HG03039 (cell line): Measurements from ENCODE around the gene MTA2.
"Not testable (repeated sequence)": the region's sequence is repeated elsewhere in the genome, so short reads cannot be mapped to it uniquely, and the experiment has no call there.

Experiments used
- ATAC-seq: cut with Tn5 transposase; IDR thresholded peaks from one replicate; pipeline ENCODE4 v1.9.1; 2021; ENCODE audit warnings: mild to moderate bottlenecking, moderate library complexity; ENCODE audit not compliant: unreplicated experiment

The MTA2 gene

GRCh38 chr11:62570903-62571302, 30.8 kb downstream of the MTA2 start:
- ATAC-seq = not testable (repeated sequence)

- ATAC-seq = no peak
These were observed 32.1 kb downstream of the MTA2 start for GRCh38 chr11:62569611-62570010.

- ATAC-seq = no peak
These were observed 34.5 kb downstream of the MTA2 start for GRCh38 chr11:62567018-62567633.

DNA sequence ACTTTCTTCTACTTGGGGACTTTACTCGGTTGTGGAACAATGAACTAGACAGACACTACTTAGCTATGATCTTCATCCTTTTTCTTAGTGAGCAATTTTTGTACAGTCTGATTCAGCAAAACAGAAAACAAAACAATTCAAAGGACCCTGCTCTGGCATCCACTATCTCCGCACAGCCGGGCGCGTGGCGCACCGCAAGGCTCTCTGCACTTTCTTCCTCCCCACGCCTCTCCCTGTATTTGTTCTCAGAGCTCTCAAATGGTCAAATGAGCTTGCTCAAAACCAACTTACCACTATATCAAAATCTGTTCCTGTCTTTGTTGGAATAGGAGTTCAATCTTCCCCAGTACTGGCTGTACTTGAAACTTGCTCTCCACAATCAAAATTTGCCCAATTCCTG, 35.4 kb downstream of the MTA2 start:
- ATAC-seq = no peak

DNA sequence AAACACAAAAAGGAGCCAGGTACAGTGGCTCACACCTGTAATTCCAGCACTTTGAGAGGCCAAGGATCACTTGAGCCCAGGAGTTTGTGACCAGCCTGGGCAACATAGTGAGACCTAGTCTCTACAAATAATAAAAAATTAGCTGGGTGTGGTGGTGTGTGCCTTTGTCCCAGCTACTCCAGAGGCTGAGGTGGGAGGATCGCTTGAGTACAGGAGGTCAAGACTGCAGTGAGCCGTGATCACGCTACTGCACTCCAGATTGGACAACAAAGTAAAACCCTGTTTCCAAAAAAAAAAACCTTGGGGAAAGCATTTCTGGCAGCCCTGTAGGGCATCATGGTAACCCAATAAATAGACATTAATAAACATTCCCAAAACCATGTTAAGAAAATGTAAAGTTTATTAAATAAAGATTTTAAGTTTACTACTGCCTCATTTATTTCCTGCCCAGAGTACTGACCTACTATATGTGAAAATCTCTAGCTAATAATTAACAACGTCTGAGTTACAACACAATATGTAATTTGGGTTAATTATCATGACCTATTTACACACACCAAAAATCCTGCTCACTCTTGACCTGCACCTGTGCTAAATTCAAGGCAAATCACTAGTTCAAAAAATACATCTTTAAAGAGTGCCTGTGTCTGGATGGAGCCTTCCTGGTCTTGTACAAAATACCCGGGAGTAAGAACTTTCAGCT, 36.4 kb downstream of the MTA2 start:
- ATAC-seq = no peak

DNA sequence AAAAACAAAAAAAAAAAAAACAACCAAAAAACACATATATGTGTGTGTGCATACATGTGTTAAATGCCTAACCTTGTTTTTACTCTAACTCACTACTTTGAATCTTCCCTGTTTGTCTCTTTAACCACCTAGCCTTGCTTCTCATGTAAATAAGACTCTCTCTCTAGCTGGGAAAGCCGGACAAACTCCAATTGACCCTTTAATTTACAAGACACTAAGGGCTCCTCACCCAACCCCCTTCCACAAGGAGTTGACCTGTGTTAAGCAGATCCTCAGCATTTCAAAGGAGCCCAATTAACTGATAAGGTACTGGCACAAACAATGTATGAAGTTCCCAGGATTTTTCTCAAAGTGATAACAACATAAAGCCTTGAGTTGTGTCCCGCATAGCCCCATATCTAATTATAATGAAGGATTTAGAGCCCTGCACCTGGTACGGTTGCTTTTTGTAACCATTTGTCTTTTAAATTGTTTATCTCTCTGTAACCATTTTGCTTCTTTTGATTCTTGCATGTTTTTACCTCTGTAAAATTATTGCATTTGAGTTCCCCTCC, 39.9 kb downstream of the MTA2 start:
- ATAC-seq = not testable (repeated sequence)

GRCh38 chr11:62560566-62561103, 41.0 kb downstream of the MTA2 start:
- ATAC-seq = no peak

GRCh38 chr11:62559626-62560025, 42.0 kb downstream of the MTA2 start:
- ATAC-seq = not testable (repeated sequence)

DNA sequence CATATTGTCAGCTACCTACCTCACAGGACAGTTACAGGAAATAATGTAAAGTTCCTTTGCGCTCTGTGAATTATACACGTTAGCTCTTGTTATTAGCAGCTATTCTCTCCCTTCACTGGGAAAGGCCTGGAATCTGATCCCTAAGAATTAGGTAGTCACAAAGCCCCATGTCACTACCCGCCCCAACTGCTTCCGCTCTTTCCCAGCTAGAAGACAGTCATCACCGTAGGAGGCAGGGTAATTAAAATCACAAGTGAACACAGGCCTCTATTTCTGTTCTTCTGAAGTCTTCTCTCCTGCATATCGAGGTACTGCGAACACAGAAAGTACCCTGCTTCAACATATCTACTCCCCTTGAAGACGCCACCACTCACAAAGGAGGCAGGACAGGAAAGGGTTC, 42.5 kb downstream of the MTA2 start:
- no peak for ATAC-seq

DNA sequence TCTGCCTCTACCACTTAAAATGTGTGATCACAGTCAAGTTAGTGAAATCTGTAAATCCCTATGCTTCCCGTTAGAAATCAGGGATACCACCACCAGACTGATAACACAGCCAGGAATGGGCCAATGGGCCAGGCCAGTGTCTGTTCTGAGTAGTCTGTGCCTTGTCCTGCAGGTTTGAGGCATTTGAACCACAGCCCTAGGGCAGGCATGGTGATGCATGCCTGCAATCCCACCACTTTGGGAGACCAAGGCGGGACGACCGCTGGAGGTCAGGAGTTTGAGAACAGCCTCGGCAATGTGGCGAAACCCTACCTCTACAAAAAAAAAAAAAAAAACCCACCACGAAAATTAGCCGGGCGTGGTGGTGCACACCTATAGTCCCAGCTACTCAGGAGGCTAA, 43.0 kb downstream of the MTA2 start:
- no peak for ATAC-seq

GRCh38 chr11:62556875-62557631, 44.6 kb downstream of the MTA2 start:
- no peak for ATAC-seq

GRCh38 chr11:62556108-62556874, 45.4 kb downstream of the MTA2 start:
- ATAC-seq = no peak

- peak; percentile 30 for ATAC-seq
These were observed 46.1 kb downstream of the MTA2 start for GRCh38 chr11:62555464-62556107.

DNA sequence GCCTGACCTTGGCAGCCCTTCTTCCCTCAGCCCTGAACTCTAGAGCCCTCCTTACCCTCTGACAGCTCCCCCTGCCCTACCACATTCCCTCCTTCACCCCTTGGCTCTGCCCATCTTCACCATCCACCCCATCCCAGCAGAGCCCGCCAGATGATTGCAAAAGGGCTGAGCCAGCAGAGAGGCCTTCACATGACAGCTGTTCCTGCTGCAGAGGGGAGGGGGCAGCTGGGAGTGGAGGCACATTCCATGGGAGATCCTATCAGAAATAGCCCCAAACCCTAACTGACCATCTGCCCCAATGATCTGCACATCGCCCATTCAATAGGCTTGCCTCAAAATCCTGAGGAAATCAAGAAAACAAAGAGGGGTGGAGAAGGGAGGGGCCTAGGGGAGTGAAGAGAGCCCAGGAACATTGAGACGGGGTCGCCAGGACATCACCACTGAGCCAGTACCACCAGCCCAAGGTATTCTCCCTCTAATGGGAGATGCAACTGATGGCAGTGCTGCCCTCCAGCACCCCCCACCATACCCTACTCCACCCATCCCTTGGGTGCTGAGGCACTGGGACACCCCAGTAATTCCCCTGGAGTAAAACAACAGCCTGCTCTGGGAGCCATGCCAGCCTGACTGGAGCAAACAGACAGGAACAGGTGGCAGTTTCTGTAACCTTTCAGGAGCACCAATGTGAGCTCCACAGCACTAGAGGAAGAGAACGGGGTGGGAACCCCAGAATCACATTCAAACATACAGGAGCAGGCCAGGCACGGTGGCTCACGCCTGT, 47.1 kb downstream of the MTA2 start:
- ATAC-seq = no peak

DNA sequence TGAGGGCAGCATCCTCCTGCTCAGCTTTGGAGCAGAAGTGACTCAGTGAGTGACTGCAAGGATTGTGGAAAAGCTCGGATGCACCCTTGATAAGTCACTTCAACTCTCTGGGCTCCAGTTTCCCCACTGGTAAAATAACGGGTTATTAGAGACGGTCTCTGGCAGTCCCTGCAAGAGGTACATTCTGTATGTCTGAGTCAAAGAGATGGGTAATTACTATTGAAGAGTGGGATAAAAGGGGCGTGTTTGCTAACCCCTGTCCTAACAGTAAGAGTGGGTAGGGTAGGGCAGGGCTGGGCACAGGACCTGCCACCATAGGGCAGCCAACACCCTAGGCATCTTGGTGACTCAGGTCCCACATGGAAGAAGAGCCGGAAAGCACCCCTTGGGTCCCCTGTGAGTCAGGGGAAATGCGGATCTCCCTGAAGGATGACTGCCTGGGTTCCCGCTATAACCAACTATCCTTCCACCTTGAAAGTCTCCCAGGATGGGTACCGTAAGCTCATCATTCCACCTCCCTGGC, 47.8 kb downstream of the MTA2 start:
- no peak for ATAC-seq

- ATAC-seq = no peak
These were observed 48.4 kb downstream of the MTA2 start for GRCh38 chr11:62553080-62553838.

- no peak for ATAC-seq
These were observed 49.1 kb downstream of the MTA2 start for GRCh38 chr11:62552485-62553079.

GRCh38 chr11:62550478-62550877, 51.2 kb downstream of the MTA2 start:
- not testable (repeated sequence) for ATAC-seq
